GM10266 (cell line): Measurements from ENCODE around the gene DNAI2.
A peak's percentile ranks its signal among the peaks of the same experiment; 100 is the strongest.

Experiments used
- DNase-seq: peaks from one replicate; pipeline ENCODE4 v3.0.0; 2012; ENCODE audit errors: extremely low spot score
- TF ChIP-seq, protein P1 (sequence below): IDR thresholded peaks from 2 replicates; pipeline ENCODE4 v1.5.1; 2012; ENCODE audit warnings: mild to moderate bottlenecking, low read depth; ENCODE audit not compliant: control insufficient read depth, insufficient read depth; ENCODE audit errors: missing control alignments

Gene DNAI2

DNA sequence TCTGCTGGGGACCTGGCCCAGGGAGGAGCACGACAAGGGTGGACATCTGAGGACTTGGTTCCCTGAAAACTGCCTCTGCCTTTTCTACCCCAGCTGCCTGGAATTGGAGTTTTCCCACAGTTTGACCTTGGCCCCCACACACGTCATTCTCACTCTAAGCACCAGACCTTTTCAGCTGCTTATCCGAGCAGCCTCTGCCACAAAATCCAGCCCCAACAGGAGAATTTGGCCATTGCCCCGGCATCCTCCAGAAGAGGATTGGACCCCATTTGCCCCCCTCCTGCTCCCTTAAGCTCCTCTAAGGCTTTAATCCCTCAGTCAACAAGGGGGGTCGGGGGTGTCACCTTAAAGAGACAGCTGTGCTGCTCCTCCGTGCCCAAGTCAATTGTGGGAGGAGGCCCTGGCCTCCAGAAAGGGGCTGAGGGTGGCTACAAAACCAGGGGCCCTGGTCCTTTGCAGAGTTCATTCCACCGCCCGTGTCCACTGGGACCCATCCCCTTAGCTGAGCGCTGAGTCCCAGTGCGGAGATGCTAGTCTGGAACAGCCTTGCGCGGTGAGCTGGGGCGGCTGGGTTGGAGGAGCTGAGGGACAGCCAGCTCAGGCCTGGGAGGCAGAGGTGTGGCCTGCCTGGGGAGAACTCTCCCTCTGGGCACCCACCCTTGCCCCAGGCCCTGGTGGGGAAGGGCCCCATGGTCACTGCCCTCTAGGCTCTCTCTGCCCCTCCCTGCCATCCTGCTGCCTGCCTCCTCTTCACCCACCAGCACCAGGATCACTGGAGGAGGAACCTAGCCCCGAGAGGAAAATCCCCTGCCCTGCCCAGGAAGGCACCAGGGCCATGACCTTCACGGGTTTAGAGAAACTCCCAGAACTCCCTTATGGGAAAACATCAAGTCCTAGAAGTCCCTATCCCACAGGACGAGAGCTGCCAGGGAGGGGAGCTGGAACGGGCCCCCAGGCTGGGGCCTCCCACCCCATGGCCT is 41.8 kb upstream of the DNAI2 start:
- TF ChIP-seq, protein P1, sequence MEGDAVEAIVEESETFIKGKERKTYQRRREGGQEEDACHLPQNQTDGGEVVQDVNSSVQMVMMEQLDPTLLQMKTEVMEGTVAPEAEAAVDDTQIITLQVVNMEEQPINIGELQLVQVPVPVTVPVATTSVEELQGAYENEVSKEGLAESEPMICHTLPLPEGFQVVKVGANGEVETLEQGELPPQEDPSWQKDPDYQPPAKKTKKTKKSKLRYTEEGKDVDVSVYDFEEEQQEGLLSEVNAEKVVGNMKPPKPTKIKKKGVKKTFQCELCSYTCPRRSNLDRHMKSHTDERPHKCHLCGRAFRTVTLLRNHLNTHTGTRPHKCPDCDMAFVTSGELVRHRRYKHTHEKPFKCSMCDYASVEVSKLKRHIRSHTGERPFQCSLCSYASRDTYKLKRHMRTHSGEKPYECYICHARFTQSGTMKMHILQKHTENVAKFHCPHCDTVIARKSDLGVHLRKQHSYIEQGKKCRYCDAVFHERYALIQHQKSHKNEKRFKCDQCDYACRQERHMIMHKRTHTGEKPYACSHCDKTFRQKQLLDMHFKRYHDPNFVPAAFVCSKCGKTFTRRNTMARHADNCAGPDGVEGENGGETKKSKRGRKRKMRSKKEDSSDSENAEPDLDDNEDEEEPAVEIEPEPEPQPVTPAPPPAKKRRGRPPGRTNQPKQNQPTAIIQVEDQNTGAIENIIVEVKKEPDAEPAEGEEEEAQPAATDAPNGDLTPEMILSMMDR, result no peak
- DNase-seq, result no peak

- TF ChIP-seq, protein P1, result no peak
- no peak for DNase-seq
Observed at GRCh38 chr17:74233937-74234336, 40.1 kb upstream of the DNAI2 start.

- no peak for DNase-seq
Observed at GRCh38 chr17:74234486-74234885, 39.5 kb upstream of the DNAI2 start.

GRCh38 chr17:74235040-74235581 is 38.9 kb upstream of the DNAI2 start:
- TF ChIP-seq, protein P1, result no peak

More at GRCh38 chr17:74234486-74234885, 39.5 kb upstream of the DNAI2 start:
- TF ChIP-seq, protein P1, result no peak

DNA sequence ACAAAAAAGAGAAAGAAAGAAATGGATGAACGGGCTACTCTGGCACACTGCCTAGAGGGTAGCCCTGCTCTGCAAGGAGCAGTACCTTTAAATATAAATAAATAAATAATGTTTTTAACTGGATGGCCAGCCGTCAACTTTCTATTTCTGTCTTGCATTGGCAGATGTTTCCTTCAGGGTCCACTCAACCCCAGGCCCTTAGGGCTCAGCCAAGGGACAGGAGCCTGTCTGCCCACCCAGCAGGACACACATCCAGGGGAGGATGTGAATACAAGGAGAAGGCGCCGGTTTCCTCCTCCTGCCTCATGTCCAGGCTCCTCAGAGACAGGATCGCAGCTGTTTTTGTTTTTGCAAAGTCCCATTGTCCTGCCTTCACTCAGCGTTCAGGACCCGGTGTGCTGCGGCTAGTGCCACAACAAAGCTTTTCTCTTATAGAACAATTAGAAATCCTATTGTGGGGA is 38.1 kb upstream of the DNAI2 start:
- DNase-seq, result no peak
- TF ChIP-seq, protein P1, result no peak

More at GRCh38 chr17:74235040-74235581, 38.9 kb upstream of the DNAI2 start:
- peak; percentile 45 for DNase-seq

- TF ChIP-seq, protein P1, result no peak
- DNase-seq, result no peak
Observed at GRCh38 chr17:74237321-74237720, 36.7 kb upstream of the DNAI2 start.

DNA sequence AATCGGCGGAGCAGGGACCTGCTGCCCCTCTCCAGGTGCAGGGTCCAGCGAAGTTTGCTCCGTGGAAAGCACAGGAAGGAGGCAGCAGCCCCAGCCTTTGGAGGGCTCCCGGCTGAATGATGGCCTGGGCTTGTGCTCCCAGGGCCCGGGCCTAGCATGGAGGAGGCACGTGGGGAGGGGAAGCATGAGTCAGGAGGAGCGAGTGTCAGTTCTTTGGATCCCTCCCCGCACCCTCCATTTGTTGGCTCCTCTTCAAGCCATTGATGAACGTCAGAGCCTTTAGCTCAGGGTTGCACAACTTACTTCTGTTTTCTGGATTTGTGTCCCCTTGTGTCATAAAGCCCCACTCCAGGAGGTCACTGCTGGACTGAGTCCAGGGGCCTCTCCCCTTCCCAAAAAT is 34.9 kb upstream of the DNAI2 start:
- DNase-seq, result no peak
- TF ChIP-seq, protein P1, result no peak
